ENCODE measurements around the gene INHBB.
"Not testable (repeated sequence)": the region's sequence is repeated elsewhere in the genome, so short reads cannot be mapped to it uniquely, and the experiment has no call there.

Gene INHBB

GRCh38 chr2:120316071-120316470, 29.9 kb upstream of the INHBB start:
- no peak for DNase-seq (ENCODE audit: low read depth in 2 of 2)

DNA sequence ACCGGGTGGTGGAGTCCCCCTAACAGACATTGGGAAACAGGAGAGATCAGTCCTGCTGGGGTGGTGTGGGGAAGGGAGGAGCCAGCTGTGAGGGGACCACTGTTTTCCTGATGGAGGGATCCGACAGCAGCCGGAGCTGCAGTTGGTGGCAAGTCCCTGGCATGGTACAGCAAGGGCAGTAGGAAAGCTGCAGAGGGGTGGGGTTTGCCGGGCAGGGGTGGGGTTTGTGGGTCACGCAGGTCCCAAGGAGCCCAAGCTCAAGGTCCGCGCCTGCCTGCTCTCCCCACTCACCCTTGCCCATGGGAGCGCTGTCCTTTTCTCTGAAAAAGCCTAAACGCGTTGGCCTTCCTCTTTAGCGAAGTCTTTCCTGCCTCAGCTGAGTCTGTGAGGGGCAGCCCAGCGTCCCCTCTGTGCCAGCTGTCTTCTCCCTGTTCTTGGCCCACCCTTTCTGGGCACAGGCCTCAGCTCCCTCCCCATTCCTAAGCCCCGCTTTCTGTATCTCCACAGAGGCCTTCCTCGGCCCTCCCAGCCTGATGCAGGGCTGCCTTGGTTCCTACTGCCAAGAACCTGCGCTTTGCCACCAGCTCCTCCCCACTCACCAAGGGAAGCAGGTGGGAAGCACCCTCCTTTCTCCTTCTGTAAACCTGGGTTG, 29.3 kb upstream of the INHBB start:
- DNase-seq (ENCODE audit: low read depth in 2 of 2): no peak

DNA sequence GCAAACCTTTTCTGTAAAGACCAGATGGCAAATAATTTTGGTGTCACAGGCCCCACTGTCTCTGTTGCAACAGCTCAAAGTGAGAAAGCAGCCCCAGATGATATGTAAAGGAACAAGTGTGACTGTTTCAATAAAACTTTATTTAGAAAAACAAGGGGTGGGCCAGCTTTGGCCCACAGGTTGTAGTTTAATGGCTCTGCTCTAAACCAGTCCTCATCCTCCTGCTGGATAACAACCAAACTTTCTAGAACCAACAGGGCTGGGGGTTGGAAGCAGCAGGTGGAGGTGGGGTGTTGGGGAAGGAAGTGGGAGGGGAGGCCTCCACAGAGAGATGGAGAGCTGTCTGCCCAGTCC, 28.8 kb upstream of the INHBB start:
- no peak for DNase-seq (ENCODE audit: low read depth in 2 of 2)

GRCh38 chr2:120317916-120318315, 28.0 kb upstream of the INHBB start:
- DNase-seq (ENCODE audit: low read depth in 2 of 2): no peak

GRCh38 chr2:120318626-120319025, 27.3 kb upstream of the INHBB start:
- no peak for DNase-seq (ENCODE audit: low read depth in 2 of 2)

DNA sequence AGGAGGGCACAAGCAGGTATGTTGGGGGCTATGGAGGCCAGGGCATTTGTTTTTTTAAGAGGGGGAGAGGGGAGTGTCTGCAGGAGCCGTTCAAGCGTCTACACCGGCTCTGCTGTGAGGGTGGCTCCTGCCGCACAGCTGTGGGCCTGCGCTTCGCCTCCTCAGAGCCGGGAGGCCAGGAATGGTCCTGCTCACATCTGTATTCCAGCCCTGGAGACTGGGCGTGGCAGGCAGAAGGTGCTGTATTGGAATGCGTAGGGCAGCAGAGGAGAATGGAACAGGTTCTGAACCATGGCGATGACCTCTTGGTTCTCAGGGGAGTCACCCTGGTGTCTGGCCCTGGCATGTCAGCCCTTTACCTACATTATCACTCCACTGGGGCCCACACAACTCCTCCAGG, 26.8 kb upstream of the INHBB start:
- no peak for DNase-seq (ENCODE audit: low read depth in 2 of 2)

- DNase-seq (ENCODE audit: low read depth in 2 of 2): no peak
Observed at GRCh38 chr2:120319686-120320317, 26.1 kb upstream of the INHBB start.

- DNase-seq (ENCODE audit: low read depth in 2 of 2): no peak
Observed at GRCh38 chr2:120320318-120320851, 25.6 kb upstream of the INHBB start.

GRCh38 chr2:120320887-120321556, 24.9 kb upstream of the INHBB start:
- not testable (repeated sequence) for DNase-seq (ENCODE audit: low read depth in 2 of 2)

DNA sequence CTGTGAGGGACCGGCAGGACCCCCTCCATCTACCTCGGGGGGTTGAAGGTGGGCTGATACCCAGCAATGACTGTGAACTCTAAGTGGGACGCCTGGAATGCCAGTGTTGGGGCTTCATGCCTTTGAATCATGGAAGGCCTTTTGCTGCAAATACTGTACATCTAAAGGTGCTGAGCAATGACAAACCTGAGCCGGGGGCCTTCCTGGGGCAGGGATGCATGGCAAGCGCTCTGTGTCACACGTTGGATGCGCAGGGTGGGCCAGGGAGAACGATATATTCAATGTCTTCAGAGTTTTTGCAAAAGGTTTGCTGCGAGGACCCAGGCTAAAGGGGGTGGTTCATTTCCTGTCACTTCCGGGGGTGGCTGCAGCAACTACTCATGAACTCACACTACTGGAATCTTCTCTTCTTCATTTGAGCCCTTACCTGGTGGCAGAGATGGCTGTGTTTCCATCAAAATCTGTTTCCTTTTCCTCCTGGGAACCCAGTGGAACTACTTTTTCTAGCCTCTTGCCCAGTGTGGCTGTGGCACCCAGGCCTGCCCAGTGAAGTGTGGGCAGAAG, 24.1 kb upstream of the INHBB start:
- no peak for DNase-seq (ENCODE audit: low read depth in 2 of 2)

DNA sequence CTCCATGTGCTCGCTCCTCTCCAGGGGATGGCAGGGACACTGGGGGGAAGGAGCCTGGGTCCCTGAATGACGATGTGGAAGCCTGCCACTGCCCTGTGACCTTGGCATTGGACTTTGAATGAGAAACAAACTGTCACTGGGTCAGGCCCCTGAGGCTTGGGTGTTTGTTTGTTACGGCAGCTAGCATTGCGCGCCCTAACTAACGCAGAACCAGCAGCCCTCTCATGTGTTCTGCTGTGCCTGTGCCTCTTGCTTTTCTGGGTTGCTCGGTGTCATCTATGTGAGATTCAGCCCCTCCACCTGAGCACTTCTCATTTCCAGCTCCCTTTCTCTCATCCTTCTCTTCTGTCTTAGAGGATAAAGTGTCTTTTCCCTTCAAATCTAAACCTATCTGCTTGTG, 23.6 kb upstream of the INHBB start:
- no peak for DNase-seq (ENCODE audit: low read depth in 2 of 2)

- no peak for DNase-seq (ENCODE audit: low read depth in 2 of 2)
Observed at GRCh38 chr2:120323214-120323613, 22.7 kb upstream of the INHBB start.

GRCh38 chr2:120323807-120324399, 22.0 kb upstream of the INHBB start:
- no peak for DNase-seq (ENCODE audit: low read depth in 2 of 2)

DNA sequence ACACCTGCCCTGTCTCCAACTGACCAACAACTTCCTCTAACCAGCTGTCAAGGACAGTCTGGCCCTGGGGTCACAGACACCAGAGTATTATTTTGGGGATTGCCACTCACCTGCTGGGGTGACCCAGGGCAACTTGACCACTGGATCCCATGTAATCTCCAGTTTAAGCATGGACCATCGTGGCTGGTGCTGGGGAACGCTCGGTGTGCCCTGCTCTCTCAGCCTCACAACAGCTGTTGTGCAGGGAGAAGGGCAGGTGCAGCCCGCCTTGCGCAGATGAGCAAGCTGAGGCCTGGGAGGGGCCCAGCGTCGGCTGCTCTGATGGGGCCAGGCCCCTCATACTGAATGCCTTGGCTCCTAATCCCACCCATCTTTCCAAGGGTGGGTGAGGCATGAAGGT, 21.0 kb upstream of the INHBB start:
- DNase-seq (ENCODE audit: low read depth in 2 of 2): no peak

DNA sequence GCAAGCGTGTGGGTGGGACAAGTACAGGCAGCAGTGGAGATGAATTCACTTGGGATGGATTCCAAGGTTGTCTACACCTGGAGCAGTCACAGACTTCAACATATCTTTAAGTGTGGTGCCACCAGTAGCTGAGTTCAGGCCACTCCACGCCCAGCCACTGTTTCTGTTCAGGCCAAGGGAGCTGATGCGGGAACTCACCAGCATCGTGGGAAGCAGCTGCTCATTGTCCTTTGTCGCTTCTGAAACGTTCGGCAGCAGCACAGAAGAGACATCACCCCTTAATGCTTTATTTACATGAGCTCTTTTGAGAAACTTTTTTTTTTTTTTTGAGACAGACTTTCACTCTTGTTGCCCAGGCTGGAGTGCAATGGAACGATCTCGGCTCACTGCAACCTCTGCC, 19.9 kb upstream of the INHBB start:
- DNase-seq (ENCODE audit: low read depth in 2 of 2): no peak

- no peak for DNase-seq (ENCODE audit: low read depth in 2 of 2)
Observed at GRCh38 chr2:120330946-120331822, 14.8 kb upstream of the INHBB start.

DNA sequence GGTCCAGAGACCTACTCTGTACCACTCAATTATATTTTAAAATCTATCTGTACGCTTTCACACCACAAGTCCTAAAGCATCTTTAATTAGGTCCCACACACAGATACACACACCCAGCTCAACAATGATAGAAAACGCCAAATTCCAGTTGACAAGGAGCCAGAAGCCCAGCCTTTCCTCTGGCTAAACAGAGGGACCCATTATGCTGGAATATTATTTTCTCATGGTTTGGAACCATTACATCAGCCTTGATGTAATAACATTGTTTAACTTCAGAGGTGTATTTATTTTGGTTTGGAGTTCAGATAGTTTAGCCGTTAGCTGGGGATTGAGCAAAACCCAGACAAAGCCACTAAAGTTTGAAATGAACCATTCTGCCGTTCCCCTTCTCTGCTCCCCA, 14.0 kb upstream of the INHBB start:
- no peak for DNase-seq (ENCODE audit: low read depth in 2 of 2)

- DNase-seq (ENCODE audit: low read depth in 2 of 2): no peak
Observed at GRCh38 chr2:120332384-120332783, 13.6 kb upstream of the INHBB start.

DNA sequence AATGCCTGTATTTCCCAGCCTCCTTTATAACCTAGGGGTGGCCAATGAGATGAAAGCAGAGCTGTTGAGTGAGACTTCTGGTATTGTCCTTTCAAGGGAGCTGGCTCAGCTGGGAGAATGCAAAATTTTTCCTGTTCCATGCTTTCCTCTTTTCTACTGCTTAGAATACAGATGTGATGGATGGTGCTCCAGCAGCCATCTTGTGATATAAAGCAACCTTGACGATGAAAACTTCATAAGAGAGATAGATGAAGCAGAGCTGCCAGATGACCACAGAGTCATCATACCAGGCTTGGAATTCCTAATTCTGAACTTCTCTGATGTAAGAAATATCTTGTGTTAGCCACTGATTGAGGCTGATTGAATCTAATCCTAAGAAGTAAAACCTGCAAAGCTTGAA, 11.9 kb upstream of the INHBB start:
- DNase-seq (ENCODE audit: low read depth in 2 of 2): no peak

DNA sequence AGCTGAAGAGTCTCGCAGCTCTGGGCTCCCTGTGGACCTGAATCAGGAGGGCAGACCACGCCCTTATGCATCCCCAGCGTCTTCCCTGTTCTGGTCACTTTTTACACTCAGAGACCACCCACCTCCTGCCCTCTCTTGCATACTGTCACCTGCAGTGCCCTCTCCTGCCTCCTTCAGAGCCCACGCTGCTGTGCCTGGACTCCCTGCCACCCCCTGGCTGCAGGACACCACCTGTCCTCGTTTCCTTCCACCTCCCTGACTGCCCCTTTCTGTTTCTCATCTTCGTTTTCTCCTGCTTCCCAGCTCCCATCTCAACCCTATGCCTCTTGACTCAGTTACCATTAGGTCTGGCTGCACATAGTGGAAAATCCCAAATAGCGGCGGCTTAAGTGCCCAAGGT, 9.2 kb upstream of the INHBB start:
- no peak for DNase-seq (ENCODE audit: low read depth in 2 of 2)

GRCh38 chr2:120338015-120338414, 7.9 kb upstream of the INHBB start:
- no peak for DNase-seq (ENCODE audit: low read depth in 2 of 2)

All from activated CD4-positive, alpha-beta T cell treated with anti-CD3 and anti-CD28 coated beads for 24 hours (primary cell).